Parathyroid adenoma (tissue), 2 donors: Measurements from ENCODE around the gene PLOD1.

Experiments used
- H2AFZ ChIP-seq: fragments of 300-600 bp; sonication (generic); one replicate; pipeline ENCODE4 v1.7.0; 2017; ENCODE audit warnings: antibody characterized with exemption, mild to moderate bottlenecking
- H3K27ac ChIP-seq: fragments of 300-600 bp; sonication (generic); one replicate; pipeline ENCODE4 v1.7.0; 2017
- H3K27me3 ChIP-seq: fragments of 300-600 bp; sonication (generic); one replicate; pipeline ENCODE4 v1.7.0; 2017; ENCODE audit warnings: low read length; ENCODE audit not compliant: control insufficient read depth, insufficient read depth
- H3K36me3 ChIP-seq: fragments of 300-600 bp; sonication (generic); one replicate; pipeline ENCODE4 v1.7.0; 2017; ENCODE audit warnings: low read length; ENCODE audit not compliant: control insufficient read depth, insufficient read depth
- H3K4me1 ChIP-seq: fragments of 300-600 bp; sonication (generic); one replicate; pipeline ENCODE4 v1.7.0; 2017; ENCODE audit warnings: control low read depth
- H3K4me2 ChIP-seq: fragments of 300-600 bp; sonication (generic); one replicate; pipeline ENCODE4 v1.7.0; 2017; ENCODE audit warnings: low read length
- H3K4me3 ChIP-seq: fragments of 300-600 bp; sonication (generic); one replicate; pipeline ENCODE4 v1.7.0; 2017; ENCODE audit warnings: low read depth, low read length
- H3K79me2 ChIP-seq: fragments of 300-600 bp; sonication (generic); one replicate; pipeline ENCODE4 v1.7.0; 2017; ENCODE audit warnings: control low read depth
- H3K9ac ChIP-seq: fragments of 300-600 bp; sonication (generic); one replicate; pipeline ENCODE4 v1.7.0; 2017; ENCODE audit warnings: mild to moderate bottlenecking
- H3K9me3 ChIP-seq: fragments of 300-600 bp; sonication (generic); one replicate; pipeline ENCODE4 v1.7.0; 2017; ENCODE audit warnings: low read length; ENCODE audit not compliant: control insufficient read depth
- CTCF ChIP-seq: fragments of 300-600 bp; sonication (generic); IDR thresholded peaks from one replicate; pipeline ENCODE4 v1.7.0; 2017; ENCODE audit warnings: antibody characterized with exemption, mild to moderate bottlenecking
- donor health status: primary hyperparathyroidism.

Gene PLOD1

DNA sequence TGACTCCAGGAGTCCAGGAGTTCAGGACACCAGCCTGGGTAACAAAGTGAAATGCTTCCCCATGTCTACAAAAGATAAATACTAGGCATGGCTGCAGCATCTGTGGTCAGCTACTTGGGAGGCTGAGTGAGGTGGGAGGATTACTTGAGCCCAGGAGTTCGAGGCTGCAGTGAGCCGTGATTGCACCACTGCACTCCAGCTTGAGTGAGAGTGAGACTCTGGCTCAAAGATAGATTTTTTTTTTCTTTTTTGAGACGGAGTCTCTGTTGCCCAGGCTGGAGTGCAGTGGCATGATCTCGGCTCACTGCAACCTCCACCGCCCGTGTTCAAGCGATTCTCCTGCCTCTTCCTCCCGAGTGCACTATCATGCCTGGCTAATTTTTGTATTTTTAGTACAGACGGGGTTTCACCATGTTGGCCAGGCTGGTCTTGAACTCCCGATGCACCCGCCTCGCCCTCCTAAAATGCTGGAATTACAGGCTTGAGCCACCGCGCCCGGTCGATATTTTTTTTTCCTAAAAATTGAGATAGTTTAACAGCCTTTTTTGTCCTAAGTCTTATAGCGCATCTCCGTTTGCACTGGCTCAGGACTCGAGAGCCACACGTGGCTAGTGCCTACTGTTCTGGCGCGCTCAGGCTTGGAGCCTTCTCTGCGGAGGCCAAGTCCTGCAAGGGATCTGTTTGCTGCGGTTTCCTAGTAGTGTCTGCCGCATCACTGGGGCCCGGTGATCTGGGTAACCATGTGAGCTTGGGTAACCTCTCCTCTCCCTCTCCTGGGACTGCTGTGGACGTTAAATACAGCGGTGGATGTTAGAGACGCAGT lies 44.7 kb downstream of the PLOD1 start:
- Histone ChIP-seq H2AFZ (peak overlapping the region; percentile 89), H3K9ac (no peak overlapping the region), H3K4me3 (peak overlapping the region; percentile 91)

DNA sequence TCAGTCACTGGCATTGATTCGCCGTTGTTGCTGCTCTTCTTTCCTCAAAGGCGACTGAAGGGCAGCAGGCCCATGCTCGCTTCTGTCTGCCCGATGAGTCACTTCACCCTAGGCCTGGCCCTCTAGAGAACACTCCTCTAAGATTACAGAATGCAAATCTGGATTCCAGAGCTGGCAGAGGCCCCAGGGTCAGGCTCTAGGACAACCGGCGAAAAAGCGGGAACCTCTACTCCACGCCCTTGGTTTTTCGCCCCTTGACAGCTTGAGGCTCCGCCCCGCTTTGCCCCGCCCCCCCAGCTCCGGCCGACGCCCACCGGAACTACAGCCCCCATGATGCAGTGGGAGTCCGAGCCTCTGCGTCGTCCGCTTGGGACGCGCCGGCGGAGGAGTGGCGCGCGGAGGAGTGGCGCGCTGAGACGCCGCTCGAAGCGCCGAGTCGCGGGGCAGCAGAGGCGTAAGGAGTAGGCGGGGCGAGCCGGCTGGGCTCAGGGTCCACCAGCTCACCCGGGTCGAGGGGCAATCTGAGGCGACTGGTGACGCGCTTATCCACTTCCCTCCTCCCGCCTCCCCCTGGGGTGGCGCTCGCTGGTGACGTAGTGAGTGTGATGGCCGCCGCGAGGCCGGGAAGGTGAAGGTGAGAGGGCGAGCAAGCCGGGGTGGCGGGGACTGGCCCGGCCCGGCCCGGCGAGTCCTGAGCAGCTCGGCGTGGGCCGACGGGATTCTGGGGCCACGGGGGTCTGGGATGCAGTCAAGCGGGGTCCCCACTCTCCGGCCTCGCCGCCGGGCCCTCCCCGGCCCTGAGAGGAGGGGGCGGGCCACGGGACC lies 45.5 kb downstream of the PLOD1 start, which contains the start of gene MFN2:
Gene MFN2, plus strand, starts transcription at position 594 of the 825 bp plus-strand sequence. CDS start 8,725 bp downstream, outside the sequence.
- peak within 1 kb of the TSS; percentile 88 for H3K4me2 ChIP-seq
- no peaks in the 10 kb centered on the region for H3K9me3 ChIP-seq
- peaks cover 3% of the 10 kb centered on the region for H3K4me1 ChIP-seq
- H3K27me3 ChIP-seq = no peaks in the 10 kb centered on the region
- no peak for TF ChIP-seq CTCF
- peaks cover 7% of the 10 kb centered on the region for H3K79me2 ChIP-seq
- peak within 1 kb of the TSS; percentile 80 for H3K27ac ChIP-seq
- peak within 1 kb of the TSS; percentile 91 for H3K4me3 ChIP-seq
- H2AFZ ChIP-seq = peak within 1 kb of the TSS; percentile 89
- H3K36me3 ChIP-seq = no peaks in the 10 kb centered on the region
- H3K9ac ChIP-seq = peak within 1 kb of the TSS; percentile 51

More for the DNA sequence above, 44.7 kb downstream of the PLOD1 start:
- Histone ChIP-seq H3K4me1 (peaks cover 3% of the 10 kb centered on the region), H3K27me3 (no peaks in the 10 kb centered on the region), H3K36me3 (no peaks in the 10 kb centered on the region), H3K27ac (peak overlapping the region; percentile 80), H3K9me3 (no peaks in the 10 kb centered on the region), H3K79me2 (peaks cover 4% of the 10 kb centered on the region), H3K4me2 (peak overlapping the region; percentile 88)
- no peak for TF ChIP-seq CTCF

- Histone ChIP-seq H3K4me2 (peak overlapping the region; percentile 88), H3K4me3 (peak overlapping the region; percentile 91), H3K36me3 (no peaks in the 10 kb centered on the region), H3K27ac (peak overlapping the region; percentile 80), H3K4me1 (peaks cover 3% of the 10 kb centered on the region), H3K79me2 (peaks cover 8% of the 10 kb centered on the region), H2AFZ (peak overlapping the region; percentile 89), H3K9me3 (no peaks in the 10 kb centered on the region), H3K9ac (peak overlapping the region; percentile 51), H3K27me3 (no peaks in the 10 kb centered on the region)
- TF ChIP-seq CTCF = no peak
Observed at GRCh38 chr1:11980676-11980972, 46.1 kb downstream of the PLOD1 start.

GRCh38 chr1:11981378-11982009 lies 47.0 kb downstream of the PLOD1 start:
- H3K27me3 ChIP-seq = no peaks in the 10 kb centered on the region
- no peak overlapping the region for H2AFZ ChIP-seq
- no peak overlapping the region for H3K9ac ChIP-seq
- no peaks in the 10 kb centered on the region for H3K36me3 ChIP-seq
- peaks cover 14% of the 10 kb centered on the region for H3K79me2 ChIP-seq
- TF ChIP-seq CTCF = no peak
- no peak overlapping the region for H3K4me2 ChIP-seq
- H3K4me3 ChIP-seq = peak overlapping the region; percentile 91
- H3K27ac ChIP-seq = no peak overlapping the region
- no peaks in the 10 kb centered on the region for H3K9me3 ChIP-seq
- H3K4me1 ChIP-seq = peaks cover 3% of the 10 kb centered on the region
